ENCODE results near the gene KRTAP1-1.
"Not testable (repeated sequence)": the region's sequence is repeated elsewhere in the genome, so short reads cannot be mapped to it uniquely, and the experiment has no call there.

KRTAP1-1 gene

GRCh38 chr17:41054025-41054424 lies 12.8 kb upstream of the KRTAP1-1 start:
- ChIA-PET POLR2A (no interaction called here), CTCF (interaction anchor here (1.1 to 1.4 kb wide), 2 partner anchors 268 to 595 kb away, joined by 3 to 4 read pairs; no protein-coding TSS in a partner anchor)
- no peak for DNase-seq (ENCODE audit: low read depth, low spot score)
- TF ChIP-seq CTCF (IDR thresholded peaks at IDR 0.05; ENCODE audit: insufficient read depth, low read length, missing control alignments) = no peak
- no peak overlapping the region for H3K4me3 ChIP-seq (ENCODE audit: low read depth, low read length)

GRCh38 chr17:41052566-41052965 lies 11.3 kb upstream of the KRTAP1-1 start:
- no peak for DNase-seq (ENCODE audit: low read depth, low spot score)
- TF ChIP-seq CTCF (IDR thresholded peaks at IDR 0.05; ENCODE audit: insufficient read depth, low read length, missing control alignments) = no peak
- ChIA-PET CTCF (interaction anchor here (0.6 to 1.4 kb wide), 2 partner anchors 270 to 338 kb away, joined by 3 to 4 read pairs; no protein-coding TSS in a partner anchor), POLR2A (no interaction called here)
- no peak overlapping the region for H3K4me3 ChIP-seq (ENCODE audit: low read depth, low read length)

- no peak for DNase-seq (ENCODE audit: low read depth, low spot score)
- TF ChIP-seq CTCF (IDR thresholded peaks at IDR 0.05; ENCODE audit: insufficient read depth, low read length, missing control alignments) = no peak
- ChIA-PET CTCF (interaction anchor here (1.0 to 1.9 kb wide), 3 partner anchors 9 to 614 kb away, joined by 3 to 10 read pairs (median 3); no protein-coding TSS in a partner anchor), POLR2A (interaction anchor here (1.0 to 2.1 kb wide), 3 partner anchors 10 to 193 kb away, joined by 4 to 31 read pairs (median 4); partner anchors contain the start of gene KRTAP2-3)
- no peak overlapping the region for H3K4me3 ChIP-seq (ENCODE audit: low read depth, low read length)
Observed at GRCh38 chr17:41049110-41049509, 7.9 kb upstream of the KRTAP1-1 start.

- no peak for DNase-seq (ENCODE audit: low read depth, low spot score)
- ChIA-PET POLR2A (interaction anchor here (0.6 to 2.1 kb wide), 9 partner anchors 9 to 332 kb away, joined by 3 to 31 read pairs (median 4); partner anchors contain the start of gene KRTAP2-3), CTCF (interaction anchor here (0.7 to 1.9 kb wide), 6 partner anchors 10 to 615 kb away, joined by 3 to 10 read pairs (median 3); no protein-coding TSS in a partner anchor)
Observed at GRCh38 chr17:41048441-41048840, 7.2 kb upstream of the KRTAP1-1 start.

DNA sequence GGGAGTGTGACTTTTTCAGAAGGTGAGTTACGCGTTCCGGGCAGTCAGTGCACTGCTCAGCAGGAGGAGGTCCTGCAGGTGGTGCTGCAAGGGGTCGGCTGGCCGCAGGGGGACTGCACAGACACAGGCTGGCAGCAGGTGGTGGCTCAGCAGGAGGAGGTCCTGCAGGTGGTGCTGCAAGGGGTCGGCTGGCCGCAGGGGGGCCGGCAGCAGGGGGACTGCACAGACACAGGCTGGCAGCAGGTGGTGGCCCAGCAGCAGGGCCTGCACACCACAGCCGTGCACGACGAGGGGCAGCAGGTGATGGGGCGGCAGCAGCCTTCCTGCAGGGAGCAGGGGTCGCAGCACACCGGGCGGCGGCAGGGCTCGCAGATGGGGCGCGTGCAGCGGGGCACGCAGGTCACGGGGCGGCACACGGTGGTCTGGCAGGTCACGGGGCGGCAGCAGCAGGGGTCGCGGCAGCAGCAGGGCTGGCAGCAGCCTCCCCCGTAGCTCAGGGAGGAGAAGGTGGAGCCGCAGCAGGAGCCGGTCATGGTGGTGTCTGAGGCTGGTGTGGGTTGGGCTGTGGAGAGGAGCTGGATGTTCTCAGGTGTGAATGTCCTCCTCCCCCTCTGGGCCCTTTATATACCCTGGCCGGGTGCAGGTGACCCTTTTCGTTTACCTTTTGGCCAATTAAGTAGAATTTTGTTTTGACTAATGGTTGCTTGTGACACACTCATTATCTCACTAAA lies 5.7 kb upstream of the KRTAP1-1 start, which contains the start of gene KRTAP2-1:
Gene KRTAP2-1 (minus strand): TSS at position 582 of the 731 bp plus-strand sequence. CDS start 49 bp downstream, at position 533.
- POLR2A ChIA-PET; H3K4me3 ChIP-seq (ENCODE audit: low read depth, low read length): not testable (repeated sequence)
- CTCF ChIA-PET = interaction anchor here (1.0 to 1.6 kb wide), 4 partner anchors 12 to 281 kb away, joined by 3 to 10 read pairs (median 3); partner anchors contain the start of gene KRTAP2-3

More at GRCh38 chr17:41048441-41048840, 7.2 kb upstream of the KRTAP1-1 start:
- TF ChIP-seq CTCF (IDR thresholded peaks at IDR 0.05; ENCODE audit: insufficient read depth, low read length, missing control alignments) = no peak
- no peak overlapping the region for H3K4me3 ChIP-seq (ENCODE audit: low read depth, low read length)

GRCh38 chr17:41042953-41043352 lies 1.7 kb upstream of the KRTAP1-1 start:
- DNase-seq (ENCODE audit: low read depth, low spot score) = no peak
- ChIA-PET CTCF (interaction anchor here (1.0 kb wide), 1 partner anchor 506 kb away, joined by 3 read pairs; no protein-coding TSS in a partner anchor), POLR2A (no interaction called here)
- no peak overlapping the region for H3K4me3 ChIP-seq (ENCODE audit: low read depth, low read length)
- TF ChIP-seq CTCF (IDR thresholded peaks at IDR 0.05; ENCODE audit: insufficient read depth, low read length, missing control alignments) = no peak

More for the DNA sequence above, 5.7 kb upstream of the KRTAP1-1 start, which contains the start of gene KRTAP2-1:
- not testable (repeated sequence) for DNase-seq (ENCODE audit: low read depth, low spot score)

Measured in AG04449 (cell line).